GM12878 (cell line): ENCODE data around the gene MKRN2.

Experiments used
- CEBPB ChIP-seq, 2 experiments: fragments of 150-350 bp in 1 of 2; IDR thresholded peaks; 2 replicates each; pipeline ENCODE4 v1.6.1; 2012 to 2014; ENCODE audit warnings: low read depth in 2 of 2, low read length in 2 of 2, borderline replicate concordance in 1 of 2, inconsistent platforms in 1 of 2
- CHD2 ChIP-seq: IDR thresholded peaks from 2 replicates; pipeline ENCODE4 v1.6.1; 2011; ENCODE audit warnings: low read depth, low read length, improper control_type of control experiment, borderline replicate concordance
- CTCF ChIP-seq, 3 experiments: IDR thresholded peaks in 2 of 3; conservative IDR thresholded peaks in 1 of 3; 2 replicates each; pipeline ENCODE4 v1.5.1; 2011; ENCODE audit warnings: low read depth in 3 of 3, low read length in 3 of 3, mild to moderate bottlenecking in 3 of 3, control low read depth in 2 of 3, moderate library complexity in 2 of 3, inconsistent platforms in 1 of 3, mixed read lengths in 1 of 3; ENCODE audit not compliant: control insufficient read depth in 2 of 3, insufficient read depth in 1 of 3; ENCODE audit errors: extremely low read depth in 1 of 3
- GABPA ChIP-seq: IDR thresholded peaks from 2 replicates; pipeline ENCODE4 v1.6.1; 2014; ENCODE audit warnings: antibody characterized with exemption, low read depth, mild to moderate bottlenecking, inconsistent platforms
- IKZF1 ChIP-seq: fragments of 450-650 bp; conservative IDR thresholded peaks from 2 replicates; pipeline ENCODE4 v1.6.1; 2017; ENCODE audit warnings: antibody characterized with exemption, mild to moderate bottlenecking
- NR2C2 ChIP-seq: IDR thresholded peaks from 2 replicates; pipeline ENCODE4 v1.6.1; 2011; ENCODE audit warnings: borderline replicate concordance, low read depth; ENCODE audit not compliant: control insufficient read depth, insufficient read length
- POLR2A ChIP-seq: IDR thresholded peaks from 2 replicates; pipeline ENCODE4 v1.6.1; 2011; ENCODE audit warnings: low read depth, mild to moderate bottlenecking, low read length
- RCOR1 ChIP-seq: conservative IDR thresholded peaks from 2 replicates; pipeline ENCODE4 v1.6.1; 2012; ENCODE audit warnings: low read depth, low read length, improper control_type of control experiment
- TCF7 ChIP-seq: IDR thresholded peaks from 2 replicates; pipeline ENCODE4 v1.6.1; 2014; ENCODE audit warnings: antibody characterized with exemption, borderline replicate concordance

GRCh38 chr3:12591456-12591855 is 34.6 kb downstream of the MKRN2 start:
- TF ChIP-seq CEBPB (IDR thresholded peaks at IDR 0.05; ENCODE audit: borderline replicate concordance in 1 of 2, low read depth in 2 of 2, low read length in 2 of 2): no peak
- TF ChIP-seq POLR2A: no peak
- no peak for TF ChIP-seq RCOR1
- no peak for TF ChIP-seq CTCF (IDR thresholded peaks at IDR 0.05 in 2 of 3, conservative IDR thresholded peaks at IDR 0.05 in 1 of 3; ENCODE audit: control insufficient read depth in 2 of 3, extremely low read depth in 1 of 3, insufficient read depth in 1 of 3, low read depth in 3 of 3, low read length in 3 of 3)
- TF ChIP-seq IKZF1: no peak
- no peak for TF ChIP-seq GABPA
- no peak for TF ChIP-seq CHD2
- TF ChIP-seq TCF7: no peak
- no peak for TF ChIP-seq NR2C2
